Neutrophil (primary cell): ENCODE results near the gene ADCYAP1.

Source experiments
- H3K27ac ChIP-seq: fragments of 200-600 bp; sonication (generic); 2 replicates; pipeline ENCODE4 v1.5.1; 2016; ENCODE audit warnings: mild to moderate bottlenecking, moderate library complexity
- H3K27me3 ChIP-seq: fragments of 200-600 bp; sonication (generic); 2 replicates; pipeline ENCODE4 v1.6.0; 2016; ENCODE audit warnings: mild to moderate bottlenecking
- H3K36me3 ChIP-seq: fragments of 200-600 bp; sonication (generic); 2 replicates; pipeline ENCODE4 v1.5.1; 2017
- H3K4me1 ChIP-seq, 2 experiments: fragments of 200-600 bp in 1 of 2; sonication (generic) in 1 of 2; 1 replicate in 1 of 2; 2 replicates in 1 of 2; pipeline versions ENCODE4 v1.5.1 to v1.6.1; 2013 to 2016; ENCODE audit warnings: low read depth in 1 of 2, low read length in 1 of 2, mild to moderate bottlenecking in 1 of 2, moderate library complexity in 1 of 2; ENCODE audit not compliant: control insufficient read depth in 1 of 2, insufficient read depth in 1 of 2
- H3K4me3 ChIP-seq, 2 experiments: fragments of 200-600 bp in 1 of 2; sonication (generic) in 1 of 2; 1 replicate in 1 of 2; 2 replicates in 1 of 2; pipeline ENCODE4 v1.5.1; 2013 to 2016; ENCODE audit warnings: low read depth in 1 of 2, low read length in 1 of 2, mild to moderate bottlenecking in 1 of 2, moderate library complexity in 1 of 2
- H3K9me3 ChIP-seq: fragments of 200-600 bp; sonication (generic); 2 replicates; pipeline ENCODE4 v1.5.1; 2016
- CTCF ChIP-seq: fragments of 200-600 bp; sonication (generic); IDR thresholded peaks from 2 replicates; pipeline ENCODE4 v1.5.1; 2016; ENCODE audit warnings: antibody characterized with exemption

ADCYAP1 gene

GRCh38 chr18:907115-907884, 2.6 kb downstream of the ADCYAP1 start:
- no peak overlapping the region for H3K27ac ChIP-seq
- H3K4me3 ChIP-seq: no peak overlapping the region
- H3K4me1 ChIP-seq: peaks cover 0 to 13% of the 10 kb centered on the region in 2 experiments

GRCh38 chr18:907885-908757, 3.5 kb downstream of the ADCYAP1 start:
- no peaks in the 10 kb centered on the region for H3K9me3 ChIP-seq
- no peak overlapping the region for H3K27ac ChIP-seq
- peaks cover 0 to 13% of the 10 kb centered on the region in 2 experiments for H3K4me1 ChIP-seq
- no peak for TF ChIP-seq CTCF
- no peaks in the 10 kb centered on the region for H3K36me3 ChIP-seq
- no peak overlapping the region for H3K4me3 ChIP-seq
- peaks cover 100% of the 10 kb centered on the region for H3K27me3 ChIP-seq

More at GRCh38 chr18:907115-907884, 2.6 kb downstream of the ADCYAP1 start:
- no peak for TF ChIP-seq CTCF
- H3K9me3 ChIP-seq: no peaks in the 10 kb centered on the region
- peaks cover 100% of the 10 kb centered on the region for H3K27me3 ChIP-seq
- H3K36me3 ChIP-seq: no peaks in the 10 kb centered on the region

- H3K27me3 ChIP-seq: peaks cover 100% of the 10 kb centered on the region
- no peaks in the 10 kb centered on the region for H3K36me3 ChIP-seq
- H3K4me1 ChIP-seq: peaks cover 0 to 13% of the 10 kb centered on the region in 2 experiments
- no peak overlapping the region for H3K4me3 ChIP-seq
- no peak for TF ChIP-seq CTCF
- H3K27ac ChIP-seq: no peak overlapping the region
- no peaks in the 10 kb centered on the region for H3K9me3 ChIP-seq
Measured at GRCh38 chr18:908758-909724, 4.4 kb downstream of the ADCYAP1 start.

- no peak for TF ChIP-seq CTCF
Measured at GRCh38 chr18:910247-910646, 5.6 kb downstream of the ADCYAP1 start.

GRCh38 chr18:911025-911424, 6.4 kb downstream of the ADCYAP1 start:
- H3K4me1 ChIP-seq: peaks cover 0 to 13% of the 10 kb centered on the region in 2 experiments
- no peaks in the 10 kb centered on the region for H3K36me3 ChIP-seq
- H3K27me3 ChIP-seq: peaks cover 91% of the 10 kb centered on the region
- H3K4me3 ChIP-seq: no peak overlapping the region
- TF ChIP-seq CTCF: no peak
- H3K9me3 ChIP-seq: no peaks in the 10 kb centered on the region
- no peak overlapping the region for H3K27ac ChIP-seq

More at GRCh38 chr18:910247-910646, 5.6 kb downstream of the ADCYAP1 start:
- Histone ChIP-seq H3K27me3 (peaks cover 96% of the 10 kb centered on the region), H3K27ac (no peak overlapping the region), H3K36me3 (no peaks in the 10 kb centered on the region), H3K4me3 (no peak overlapping the region), H3K4me1 (peaks cover 0 to 13% of the 10 kb centered on the region in 2 experiments), H3K9me3 (no peaks in the 10 kb centered on the region)
